Neural progenitor cell (in vitro differentiated cells): ENCODE measurements around the gene RGS7.

Source experiments
- EZH2 ChIP-seq: fragments of 200-600 bp; sonication (generic); IDR thresholded peaks from 2 replicates; pipeline ENCODE4 v1.6.1; 2017; ENCODE audit warnings: antibody characterized with exemption, mild to moderate bottlenecking, moderate library complexity
- EZH2phosphoT487 ChIP-seq: fragments of 200-600 bp; sonication (generic); IDR thresholded peaks from 2 replicates; pipeline ENCODE4 v1.6.1; 2017; ENCODE audit warnings: antibody characterized with exemption
- TF ChIP-seq, protein P1 (sequence below): fragments of 200-600 bp; sonication (generic); IDR thresholded peaks from 2 replicates; pipeline ENCODE4 v1.5.1; 2017; ENCODE audit warnings: antibody characterized with exemption, mild to moderate bottlenecking

DNA sequence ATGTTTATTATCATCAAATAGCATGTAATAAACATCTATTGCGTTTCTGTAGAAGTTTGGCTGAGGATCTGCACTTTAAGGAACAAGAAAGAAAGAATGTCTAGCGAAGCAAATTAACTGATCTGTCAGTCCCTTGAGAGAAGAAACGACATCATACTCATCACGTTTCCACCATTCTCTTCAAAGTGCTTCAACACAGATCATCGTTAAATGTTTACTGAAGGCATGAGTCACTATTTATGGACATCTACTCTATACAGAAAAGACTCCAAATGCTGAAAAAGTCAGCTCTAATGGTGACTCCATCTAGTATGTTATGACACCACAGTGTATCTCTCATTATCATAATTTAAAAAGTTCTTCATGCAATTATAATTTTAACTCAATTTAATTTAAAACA, 369.1 kb downstream of the RGS7 start:
- TF ChIP-seq EZH2 (no peak), EZH2phosphoT487 (no peak)
- TF ChIP-seq, protein P1, sequence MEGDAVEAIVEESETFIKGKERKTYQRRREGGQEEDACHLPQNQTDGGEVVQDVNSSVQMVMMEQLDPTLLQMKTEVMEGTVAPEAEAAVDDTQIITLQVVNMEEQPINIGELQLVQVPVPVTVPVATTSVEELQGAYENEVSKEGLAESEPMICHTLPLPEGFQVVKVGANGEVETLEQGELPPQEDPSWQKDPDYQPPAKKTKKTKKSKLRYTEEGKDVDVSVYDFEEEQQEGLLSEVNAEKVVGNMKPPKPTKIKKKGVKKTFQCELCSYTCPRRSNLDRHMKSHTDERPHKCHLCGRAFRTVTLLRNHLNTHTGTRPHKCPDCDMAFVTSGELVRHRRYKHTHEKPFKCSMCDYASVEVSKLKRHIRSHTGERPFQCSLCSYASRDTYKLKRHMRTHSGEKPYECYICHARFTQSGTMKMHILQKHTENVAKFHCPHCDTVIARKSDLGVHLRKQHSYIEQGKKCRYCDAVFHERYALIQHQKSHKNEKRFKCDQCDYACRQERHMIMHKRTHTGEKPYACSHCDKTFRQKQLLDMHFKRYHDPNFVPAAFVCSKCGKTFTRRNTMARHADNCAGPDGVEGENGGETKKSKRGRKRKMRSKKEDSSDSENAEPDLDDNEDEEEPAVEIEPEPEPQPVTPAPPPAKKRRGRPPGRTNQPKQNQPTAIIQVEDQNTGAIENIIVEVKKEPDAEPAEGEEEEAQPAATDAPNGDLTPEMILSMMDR: no peak
